GM19025 (cell line): ENCODE results near the gene MIP.
"Not testable (repeated sequence)": the region's sequence is repeated elsewhere in the genome, so short reads cannot be mapped to it uniquely, and the experiment has no call there.

Experiments used
- ATAC-seq: cut with Tn5 transposase; IDR thresholded peaks from one replicate; pipeline ENCODE4 v1.9.1; 2021; ENCODE audit warnings: mild to moderate bottlenecking, low read depth, moderate library complexity; ENCODE audit not compliant: unreplicated experiment

Gene MIP

GRCh38 chr12:56468216-56469006 is 14.0 kb upstream of the MIP start, which contains the start of gene SPRYD4:
Gene SPRYD4 (plus strand): TSS chr12:56468578. CDS start chr12:56468592, 14 bp downstream.
- peak; percentile 87 for ATAC-seq

- no peak for ATAC-seq
These were observed 8.1 kb upstream of the MIP start for GRCh38 chr12:56462565-56462964.

GRCh38 chr12:56461235-56462159 is 7.0 kb upstream of the MIP start:
- ATAC-seq = no peak

- no peak for ATAC-seq
These were observed 3.4 kb upstream of the MIP start for GRCh38 chr12:56457817-56458216.

DNA sequence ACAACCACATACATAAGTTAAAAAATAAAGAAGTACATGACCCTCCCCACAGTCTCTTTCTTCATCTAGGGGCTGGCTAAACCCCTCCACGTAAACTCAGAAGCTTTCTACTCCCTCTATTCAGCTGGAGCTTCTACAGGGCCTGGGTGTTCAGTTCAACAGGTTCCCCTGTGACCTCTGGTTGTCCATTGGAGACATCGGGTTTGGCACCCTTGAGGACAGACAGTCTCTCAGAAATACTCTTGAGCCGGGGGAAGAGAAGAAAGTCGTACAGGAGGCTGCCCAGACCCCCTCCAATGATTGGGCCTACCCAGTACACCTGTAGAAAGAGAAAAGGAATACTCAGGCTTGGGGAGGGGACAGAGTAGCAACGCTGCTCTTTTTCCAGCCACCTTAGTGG is 3.3 kb downstream of the MIP start:
- ATAC-seq = no peak

DNA sequence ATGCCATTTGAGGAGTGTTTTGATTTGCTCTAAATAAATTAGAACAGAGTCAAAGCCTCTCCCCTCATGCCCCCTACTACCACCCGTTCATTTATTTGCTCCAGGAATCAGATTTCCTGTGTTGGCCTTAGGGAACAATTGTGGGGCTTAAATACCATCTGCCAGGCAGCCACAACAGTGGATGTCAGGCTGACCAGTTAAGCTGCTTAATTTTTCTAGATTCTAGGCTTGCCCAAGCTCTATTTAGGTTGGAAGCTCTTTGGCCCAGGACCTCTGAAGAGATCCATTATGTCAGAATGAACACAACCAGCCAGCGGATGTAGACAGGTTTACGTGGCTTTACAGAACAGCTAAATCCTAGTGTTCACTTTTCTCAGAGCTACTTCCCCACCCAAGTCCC is 4.2 kb downstream of the MIP start:
- ATAC-seq = no peak

DNA sequence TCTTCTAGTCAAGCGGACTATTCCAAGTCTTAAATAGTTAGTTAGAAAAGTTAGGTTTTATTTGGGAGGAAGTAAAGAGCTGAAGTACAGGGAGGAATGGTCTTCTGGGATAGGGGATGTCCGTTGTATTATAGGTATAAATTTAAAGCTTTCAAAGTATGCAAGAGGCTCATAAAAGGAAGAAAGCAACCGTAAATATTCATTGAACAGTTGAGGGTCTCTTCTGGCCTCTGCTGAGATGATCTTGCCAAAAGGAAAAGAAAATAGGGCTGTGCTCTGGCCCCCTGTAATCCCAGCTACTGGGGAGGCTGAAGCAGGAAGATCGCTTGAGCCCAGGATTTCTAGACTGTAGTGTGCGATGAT is 4.9 kb downstream of the MIP start:
- no peak for ATAC-seq

DNA sequence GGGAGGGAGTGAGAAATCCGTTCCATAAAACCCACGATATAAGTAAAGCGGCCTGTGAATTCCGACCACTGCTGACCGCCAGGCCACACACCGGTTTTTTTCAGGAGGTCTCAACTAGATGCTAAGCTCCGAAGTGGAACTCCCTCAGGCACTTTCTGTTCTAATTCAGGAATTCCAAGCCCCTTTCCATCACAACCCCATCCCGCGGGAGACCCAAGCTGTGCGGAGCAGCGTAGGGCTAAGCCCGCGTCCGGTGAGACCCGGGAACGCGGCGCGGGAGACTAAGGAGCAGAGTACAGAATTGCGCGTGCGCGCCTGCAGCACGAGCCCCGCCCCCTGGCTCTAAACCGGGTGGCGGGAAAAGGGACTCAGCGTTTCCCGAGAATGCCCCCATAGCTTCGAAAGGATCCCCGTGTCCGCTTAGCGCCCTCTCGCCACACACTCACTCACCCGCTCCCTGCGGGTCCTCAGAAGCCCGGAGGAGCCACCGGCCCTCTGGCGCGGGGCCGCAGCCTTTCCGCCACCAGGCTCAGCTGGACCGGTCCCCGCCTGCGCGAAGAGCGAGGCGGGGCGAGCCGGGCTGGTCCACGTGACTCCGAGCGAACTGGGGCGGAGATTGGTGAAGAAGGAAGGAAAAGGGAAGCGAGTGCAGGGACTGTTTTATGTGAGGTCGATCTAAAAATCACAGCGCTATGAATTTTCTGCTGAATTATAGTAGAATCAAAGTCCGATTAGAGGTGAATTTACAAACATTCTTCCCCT is 5.4 kb downstream of the MIP start, which contains the start of gene TIMELESS:
Gene TIMELESS, minus strand, starts transcription at position 567 of the 762 bp plus-strand sequence. CDS start 15,256 bp downstream, outside the sequence.
- peak; percentile 97 for ATAC-seq

- not testable (repeated sequence) for ATAC-seq
These were observed 11.2 kb downstream of the MIP start for GRCh38 chr12:56443208-56443607.

DNA sequence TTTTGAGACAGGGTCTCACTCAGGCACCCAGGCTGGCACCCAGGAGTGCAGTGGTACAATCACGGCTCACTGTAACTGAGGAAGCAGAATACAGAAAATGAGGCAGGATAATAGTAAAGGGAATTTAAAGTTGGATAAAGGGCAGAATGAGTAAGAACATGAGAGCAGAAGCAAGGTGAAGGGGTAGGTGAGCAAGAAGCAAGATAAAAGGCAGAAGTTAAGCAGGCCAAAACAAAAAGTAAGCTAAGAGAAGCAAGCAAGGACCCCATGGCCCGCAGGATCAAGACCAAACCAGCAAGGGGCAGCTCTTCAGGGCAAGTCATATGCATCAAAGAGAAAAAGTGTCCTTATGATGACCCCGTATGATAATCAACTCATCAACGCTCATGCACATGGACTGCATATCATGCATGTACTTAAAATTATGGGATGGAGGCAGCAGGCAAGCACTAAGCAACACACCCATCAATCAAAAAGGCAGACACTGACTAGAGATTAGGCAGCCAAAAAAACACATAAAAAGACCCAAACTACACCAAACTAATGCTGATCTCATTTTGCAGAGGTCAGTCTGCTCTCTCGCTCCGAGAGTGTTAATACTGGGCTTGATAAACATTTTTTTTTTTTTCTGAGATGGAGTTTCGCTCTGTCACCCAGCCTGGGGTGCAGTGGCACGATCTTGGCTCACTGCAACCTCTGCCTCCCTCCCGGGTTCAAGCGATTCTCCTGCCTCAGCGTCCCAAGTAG is 16.9 kb downstream of the MIP start:
- ATAC-seq = no peak

GRCh38 chr12:56434828-56435227 is 19.6 kb downstream of the MIP start:
- ATAC-seq = no peak

DNA sequence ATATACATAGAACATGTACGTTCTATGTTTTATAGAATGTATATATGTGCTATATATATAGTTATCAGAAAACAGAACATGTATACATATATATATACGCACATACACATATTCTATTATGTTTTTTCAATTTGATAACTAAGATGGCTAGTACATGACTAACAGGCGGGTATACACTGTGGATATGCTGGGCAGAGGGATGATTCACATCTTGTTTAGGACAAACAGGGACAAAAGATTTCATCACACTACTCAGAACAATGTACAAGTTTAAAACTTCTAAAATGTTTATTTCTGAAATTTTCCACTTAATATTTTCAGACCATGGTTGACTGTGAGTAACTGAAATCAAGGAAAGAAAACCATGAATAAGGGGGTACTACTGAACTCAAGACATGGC is 22.6 kb downstream of the MIP start:
- ATAC-seq = no peak

DNA sequence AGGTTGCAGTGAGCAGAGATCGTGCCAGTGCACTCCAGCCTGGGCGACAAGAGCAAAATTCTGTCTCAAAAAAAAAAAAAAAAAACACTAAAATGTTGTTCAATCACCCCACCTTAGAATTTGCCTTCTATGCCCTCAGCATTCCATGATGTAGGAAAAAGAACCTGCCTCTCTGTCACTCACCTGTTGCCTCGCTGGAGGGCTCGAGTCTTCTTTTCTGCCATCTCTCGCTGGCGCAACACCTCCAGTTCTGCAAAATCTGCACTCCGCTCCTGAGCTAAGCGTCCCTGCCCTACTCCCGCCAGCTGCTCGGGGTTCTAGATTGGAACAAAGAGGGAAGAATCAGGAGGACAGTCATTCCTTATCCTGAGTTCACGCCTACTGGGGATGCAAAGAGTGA is 23.2 kb downstream of the MIP start:
- no peak for ATAC-seq

- ATAC-seq = no peak
These were observed 28.5 kb downstream of the MIP start for GRCh38 chr12:56425940-56426438.

GRCh38 chr12:56425193-56425592 is 29.3 kb downstream of the MIP start:
- ATAC-seq = no peak

DNA sequence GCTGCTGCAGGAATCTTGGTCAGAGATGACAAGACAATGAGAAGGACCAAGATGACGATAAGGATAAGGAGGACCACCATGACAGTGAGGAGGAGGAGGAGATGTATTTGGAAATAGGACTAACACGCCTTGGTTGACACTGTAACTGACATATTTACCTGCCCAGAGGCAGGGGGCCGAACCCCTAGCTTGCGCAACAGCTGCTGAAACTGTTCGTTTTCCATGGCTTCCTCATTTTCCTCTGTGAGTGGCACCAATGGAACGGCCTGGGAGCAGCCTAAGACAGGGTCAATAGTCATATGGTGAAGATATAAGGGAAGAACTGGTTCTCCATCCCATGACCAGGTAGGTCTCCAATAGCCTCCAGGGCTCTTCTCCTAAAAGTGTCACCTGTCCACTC is 34.0 kb downstream of the MIP start:
- no peak for ATAC-seq

DNA sequence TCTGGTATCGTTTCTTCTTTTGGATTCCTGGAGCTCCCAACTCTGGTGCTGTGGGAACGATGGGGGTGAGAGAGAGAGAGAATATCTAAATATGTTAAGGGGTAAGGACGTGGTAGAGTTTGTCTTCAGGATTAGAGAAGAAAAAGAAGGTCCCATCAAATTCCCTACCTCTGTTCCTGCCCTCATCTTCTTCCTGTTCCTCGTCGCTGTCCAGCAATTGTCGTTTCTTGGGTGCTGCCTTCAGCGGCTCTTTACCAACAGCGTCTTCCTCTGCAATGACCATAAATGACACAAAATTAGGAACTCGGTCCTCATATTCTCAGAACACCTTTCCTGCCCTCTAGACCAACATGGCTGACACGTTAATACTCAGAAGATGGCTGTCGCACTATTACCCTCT is 36.7 kb downstream of the MIP start:
- ATAC-seq = no peak

DNA sequence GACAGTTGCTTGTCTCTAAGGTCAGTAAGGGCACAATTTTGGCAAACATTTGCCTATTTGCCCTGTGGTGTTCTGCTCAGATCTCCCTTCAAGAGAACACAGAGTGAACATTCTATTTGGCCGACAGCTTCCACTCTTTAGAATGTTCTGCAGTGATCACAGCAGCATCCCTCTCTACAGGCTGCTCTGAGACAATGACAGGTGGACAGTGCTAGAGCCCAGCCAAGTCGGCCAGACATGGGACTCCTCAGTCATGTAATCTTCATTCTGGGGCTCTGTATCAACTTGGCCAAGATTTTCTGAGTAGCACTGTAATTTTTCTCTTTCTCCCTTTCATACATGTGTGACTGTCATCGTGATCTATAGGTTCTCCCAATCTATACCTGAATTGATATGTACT is 40.1 kb downstream of the MIP start:
- no peak for ATAC-seq

DNA sequence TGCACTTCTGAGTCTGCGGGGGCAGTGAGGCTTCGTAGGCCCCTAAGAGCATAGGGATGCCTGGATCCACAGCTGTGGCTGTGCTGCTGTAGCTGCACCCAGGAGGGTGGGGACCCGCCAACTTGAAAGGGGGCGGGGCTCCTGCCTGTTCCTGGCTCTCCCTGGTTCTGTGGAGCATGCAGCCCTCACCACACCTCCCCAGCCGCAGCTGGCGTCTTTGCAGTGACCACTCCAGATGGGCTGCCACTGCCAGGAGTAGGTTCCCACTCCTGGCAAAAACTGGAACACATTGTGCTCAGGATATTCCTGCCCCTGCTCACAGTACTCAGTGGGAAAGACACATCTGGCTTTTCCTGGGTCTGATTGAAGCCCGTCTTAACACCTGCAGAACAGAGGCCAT is 41.1 kb downstream of the MIP start:
- no peak for ATAC-seq
